ENCODE measurements around the gene SLC6A19.

The SLC6A19 gene

GRCh38 chr5:1220351-1220750 is 19.0 kb downstream of the SLC6A19 start:
- no peak for DNase-seq (ENCODE audit: low read depth in 1 of 2, low spot score in 1 of 2)
- Histone ChIP-seq H3K4me3 (replicated peaks; ENCODE audit: insufficient read depth, low read length) (no peak overlapping the region), H3K27ac (replicated peaks) (no peak overlapping the region), H3K27me3 (ENCODE audit: insufficient read depth, poor library complexity, severe bottlenecking) (no peaks in the 10 kb centered on the region)
- TF ChIP-seq REST (IDR thresholded peaks at IDR 0.05; ENCODE audit: insufficient replicate concordance, low read depth) (no peak), CTCF (IDR thresholded peaks at IDR 0.05; ENCODE audit: insufficient read depth, low read length) (no peak), GABPA (IDR thresholded peaks at IDR 0.05; ENCODE audit: low read depth) (no peak), SPI1 (IDR thresholded peaks at IDR 0.05; ENCODE audit: borderline replicate concordance, low read depth) (no peak), POLR2AphosphoS5 (IDR thresholded peaks at IDR 0.05; ENCODE audit: low read depth) (no peak)

GRCh38 chr5:1220831-1221230 is 19.4 kb downstream of the SLC6A19 start:
- Histone ChIP-seq H3K4me3 (replicated peaks; ENCODE audit: insufficient read depth, low read length) (no peak overlapping the region), H3K27me3 (ENCODE audit: insufficient read depth, poor library complexity, severe bottlenecking) (no peaks in the 10 kb centered on the region), H3K27ac (replicated peaks) (no peak overlapping the region)
- TF ChIP-seq SPI1 (IDR thresholded peaks at IDR 0.05; ENCODE audit: borderline replicate concordance, low read depth): no peak
- no peak for TF ChIP-seq CTCF (IDR thresholded peaks at IDR 0.05; ENCODE audit: insufficient read depth, low read length)
- TF ChIP-seq REST (IDR thresholded peaks at IDR 0.05; ENCODE audit: insufficient replicate concordance, low read depth): no peak
- no peak for TF ChIP-seq GABPA (IDR thresholded peaks at IDR 0.05; ENCODE audit: low read depth)
- TF ChIP-seq POLR2AphosphoS5 (IDR thresholded peaks at IDR 0.05; ENCODE audit: low read depth): no peak
- no peak for DNase-seq (ENCODE audit: low read depth in 1 of 2, low spot score in 1 of 2)

GRCh38 chr5:1221721-1222120 is 20.3 kb downstream of the SLC6A19 start:
- Histone ChIP-seq H3K27me3 (ENCODE audit: insufficient read depth, poor library complexity, severe bottlenecking) (no peaks in the 10 kb centered on the region), H3K27ac (replicated peaks) (no peak overlapping the region), H3K4me3 (replicated peaks; ENCODE audit: insufficient read depth, low read length) (no peak overlapping the region)
- no peak for DNase-seq (ENCODE audit: low read depth in 1 of 2, low spot score in 1 of 2)
- TF ChIP-seq REST (IDR thresholded peaks at IDR 0.05; ENCODE audit: insufficient replicate concordance, low read depth) (no peak), CTCF (IDR thresholded peaks at IDR 0.05; ENCODE audit: insufficient read depth, low read length) (no peak), GABPA (IDR thresholded peaks at IDR 0.05; ENCODE audit: low read depth) (no peak), SPI1 (IDR thresholded peaks at IDR 0.05; ENCODE audit: borderline replicate concordance, low read depth) (no peak), POLR2AphosphoS5 (IDR thresholded peaks at IDR 0.05; ENCODE audit: low read depth) (no peak)
